Muscle of arm (tissue), 12 donors: Measurements from ENCODE around the gene ZNF416. TPM values are rescaled to one million over a fixed set of nuclear protein-coding genes. Genes with fewer than 3 reads are reported as not detected.

ENCODE experiments used
- DNase-seq: peaks from one replicate; pipeline ENCODE4 v3.0.0-alpha.2; 2013
- polyA plus RNA-seq, 12 donors: library from polyadenylated mRNA; unstranded; fragments of 120-200 nt; gene quantifications; one replicate each; pipeline ENCODE4 v1.2.1, GENCODE V29; 2013; ENCODE audit not compliant: insufficient read length in 12 of 12

The ZNF416 gene
- polyA plus RNA-seq, 12 donors = 4.8 to 6.8 (median 5.4) TPM; not detected in 2

DNA sequence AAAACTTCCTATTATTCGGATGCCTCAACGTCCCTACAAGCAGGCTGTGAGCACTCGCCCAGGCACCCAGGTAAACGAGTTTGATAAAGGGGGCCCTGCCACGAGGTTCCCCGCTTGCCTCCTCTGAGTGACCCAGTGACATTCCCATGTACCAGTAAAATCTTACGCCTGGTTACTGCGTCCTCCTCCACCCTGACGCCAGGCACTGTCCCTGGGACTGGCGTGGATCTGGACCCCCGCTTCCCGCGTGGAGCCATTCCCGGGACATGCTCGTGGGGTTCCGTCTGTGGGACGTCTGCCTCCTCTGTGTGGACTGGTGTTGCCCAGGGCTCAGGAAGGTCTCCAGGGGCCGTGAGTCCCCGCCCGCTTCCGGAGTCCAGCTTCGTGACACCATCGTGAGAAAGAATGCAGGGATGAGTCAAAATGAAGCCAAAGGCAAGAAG, 18.6 kb downstream of the ZNF416 start:
- no peak for DNase-seq

DNA sequence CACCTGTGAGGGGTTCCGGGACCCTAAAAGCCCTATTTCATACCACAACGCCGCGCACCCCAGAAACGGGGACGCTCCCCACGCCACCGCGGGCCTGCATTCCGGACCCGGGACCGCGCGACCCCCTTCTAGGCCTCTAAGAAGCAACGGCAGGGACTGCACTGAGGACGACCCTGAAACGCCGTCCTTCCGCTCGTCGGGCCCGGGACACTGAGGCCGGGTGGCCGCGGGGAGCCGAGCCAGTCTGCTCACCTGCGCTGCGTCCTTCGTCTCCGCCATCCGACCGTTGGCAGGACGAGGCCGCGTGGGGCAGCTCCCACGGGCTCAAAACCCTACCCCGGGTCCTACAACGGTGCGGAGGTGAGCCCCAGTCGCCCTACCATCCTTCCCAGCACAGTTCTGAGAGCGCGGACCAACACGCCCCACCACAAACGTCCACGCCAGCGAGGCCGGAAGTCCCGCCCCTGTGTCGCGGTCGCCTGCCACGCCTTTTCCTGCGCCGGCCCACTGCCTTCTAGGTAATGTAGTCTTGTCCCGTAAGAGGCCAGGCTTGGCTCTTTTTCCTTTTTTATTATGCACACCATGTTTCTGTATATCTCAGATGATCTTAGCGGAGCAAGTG, 19.2 kb downstream of the ZNF416 start, which contains the start of gene ZNF550:
Gene ZNF550 (minus strand): TSS at position 460 of the 622 bp plus-strand sequence. CDS start 181 bp downstream, at position 279.
- DNase-seq = peak; percentile 93

DNA sequence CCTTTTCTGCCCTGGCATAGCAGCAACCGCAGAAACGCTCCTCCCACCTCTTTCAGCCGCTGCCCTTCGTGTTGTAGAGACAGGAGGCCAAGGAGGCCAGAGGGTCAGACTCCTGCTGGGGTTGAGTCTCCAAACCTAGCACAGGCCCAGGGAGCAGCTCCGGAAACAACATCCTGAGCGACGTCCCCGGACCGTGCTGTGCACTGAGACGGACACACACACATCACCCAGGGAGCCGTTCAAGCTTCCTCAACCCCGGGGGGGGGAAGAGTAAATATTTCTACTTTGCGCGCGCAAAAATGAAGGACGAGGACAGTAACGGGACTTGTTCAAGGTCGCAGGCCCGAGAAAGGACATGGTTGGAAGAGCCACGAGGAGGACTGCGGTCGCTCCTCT, 19.7 kb downstream of the ZNF416 start:
- DNase-seq = no peak

DNA sequence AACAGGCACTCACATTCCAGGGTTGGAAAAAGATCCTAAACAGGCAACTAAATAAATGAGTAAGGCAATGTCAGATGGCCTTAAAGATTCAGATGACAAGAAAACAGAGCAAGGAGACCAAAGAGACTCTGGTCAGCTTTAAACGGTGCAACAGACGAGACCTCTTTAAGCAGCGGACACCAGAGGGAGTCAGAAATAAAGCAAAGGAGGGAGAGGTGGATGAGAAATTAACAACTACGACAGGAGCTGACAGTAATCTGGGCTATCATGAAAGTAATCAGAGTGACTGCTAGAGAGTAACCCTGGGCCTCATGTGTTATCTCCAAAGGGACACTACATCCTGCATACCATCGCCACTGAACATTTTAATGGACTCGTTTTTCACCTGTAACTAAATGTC, 20.2 kb downstream of the ZNF416 start:
- DNase-seq = no peak

DNA sequence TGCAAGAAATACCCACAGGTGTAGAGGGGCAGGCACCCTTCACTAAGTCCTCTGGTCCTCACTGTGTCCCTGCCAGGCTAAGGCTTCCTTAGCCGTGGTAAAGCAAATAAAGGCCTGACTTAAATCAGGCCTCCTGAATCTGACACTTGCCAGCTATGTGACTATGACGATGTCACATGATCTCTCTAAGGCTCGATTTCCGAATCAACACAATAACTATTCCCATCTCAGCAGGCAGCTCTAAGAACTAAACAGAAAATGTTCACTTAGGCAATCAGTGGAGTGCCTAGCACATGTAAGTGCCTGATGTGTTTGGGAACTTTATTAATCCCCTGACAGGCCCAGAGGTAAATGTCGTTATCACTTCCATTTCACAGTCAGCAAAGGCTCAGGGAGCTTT, 21.1 kb downstream of the ZNF416 start:
- no peak for DNase-seq

DNA sequence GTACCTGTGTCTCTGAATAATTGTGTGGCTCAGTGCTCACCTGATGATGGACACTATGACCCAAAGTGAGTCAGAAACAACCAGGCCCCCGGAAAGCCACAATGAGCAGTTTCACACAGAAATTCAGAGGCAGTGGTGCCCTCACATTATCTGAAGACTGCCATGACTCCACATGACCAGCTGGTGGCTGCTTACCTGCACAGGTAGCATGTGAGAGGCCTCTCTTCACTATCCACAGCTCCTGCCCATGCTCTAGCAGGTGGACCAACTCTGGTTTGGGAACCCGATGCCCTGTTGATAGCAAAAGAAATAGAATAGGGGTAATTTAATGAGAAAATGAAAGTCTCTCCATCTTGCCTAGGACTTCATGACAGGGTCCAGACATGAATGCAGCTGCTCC, 26.3 kb downstream of the ZNF416 start:
- DNase-seq = no peak

DNA sequence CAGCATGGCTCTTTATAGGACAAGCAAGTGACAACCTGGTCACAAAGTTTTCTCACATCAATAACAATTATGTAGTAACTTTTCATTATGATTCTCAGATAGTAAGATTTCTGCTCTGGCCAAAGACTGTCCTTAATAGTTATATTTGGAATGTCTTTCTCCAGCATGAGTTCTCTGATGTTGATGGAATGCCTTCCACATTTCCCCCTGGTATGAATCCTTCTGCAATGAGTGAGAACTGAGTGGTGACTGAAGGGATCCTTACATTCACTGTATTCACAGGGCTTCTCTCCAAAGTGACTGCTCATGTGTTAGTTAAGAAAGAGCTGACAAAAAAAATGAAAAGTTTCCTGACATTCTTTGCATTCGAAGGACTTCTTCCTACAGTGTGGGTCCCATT, 32.2 kb downstream of the ZNF416 start:
- DNase-seq = no peak

DNA sequence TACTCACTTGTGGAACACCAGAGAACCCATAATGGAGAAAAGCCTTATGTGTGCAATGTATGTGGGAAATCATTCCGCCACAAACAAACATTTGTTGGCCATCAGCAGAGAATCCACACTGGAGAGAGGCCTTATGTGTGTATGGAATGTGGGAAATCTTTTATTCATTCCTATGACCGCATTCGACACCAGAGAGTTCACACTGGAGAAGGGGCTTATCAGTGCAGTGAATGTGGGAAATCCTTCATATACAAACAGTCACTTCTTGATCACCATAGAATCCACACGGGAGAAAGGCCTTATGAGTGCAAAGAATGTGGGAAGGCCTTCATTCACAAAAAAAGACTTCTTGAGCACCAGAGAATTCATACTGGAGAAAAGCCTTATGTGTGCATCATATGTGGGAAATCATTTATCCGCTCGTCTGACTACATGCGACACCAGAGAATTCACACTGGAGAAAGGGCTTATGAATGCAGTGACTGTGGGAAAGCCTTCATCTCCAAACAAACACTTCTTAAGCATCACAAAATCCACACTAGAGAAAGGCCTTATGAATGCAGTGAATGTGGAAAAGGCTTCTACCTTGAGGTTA, 40.7 kb downstream of the ZNF416 start:
- no peak for DNase-seq

DNA sequence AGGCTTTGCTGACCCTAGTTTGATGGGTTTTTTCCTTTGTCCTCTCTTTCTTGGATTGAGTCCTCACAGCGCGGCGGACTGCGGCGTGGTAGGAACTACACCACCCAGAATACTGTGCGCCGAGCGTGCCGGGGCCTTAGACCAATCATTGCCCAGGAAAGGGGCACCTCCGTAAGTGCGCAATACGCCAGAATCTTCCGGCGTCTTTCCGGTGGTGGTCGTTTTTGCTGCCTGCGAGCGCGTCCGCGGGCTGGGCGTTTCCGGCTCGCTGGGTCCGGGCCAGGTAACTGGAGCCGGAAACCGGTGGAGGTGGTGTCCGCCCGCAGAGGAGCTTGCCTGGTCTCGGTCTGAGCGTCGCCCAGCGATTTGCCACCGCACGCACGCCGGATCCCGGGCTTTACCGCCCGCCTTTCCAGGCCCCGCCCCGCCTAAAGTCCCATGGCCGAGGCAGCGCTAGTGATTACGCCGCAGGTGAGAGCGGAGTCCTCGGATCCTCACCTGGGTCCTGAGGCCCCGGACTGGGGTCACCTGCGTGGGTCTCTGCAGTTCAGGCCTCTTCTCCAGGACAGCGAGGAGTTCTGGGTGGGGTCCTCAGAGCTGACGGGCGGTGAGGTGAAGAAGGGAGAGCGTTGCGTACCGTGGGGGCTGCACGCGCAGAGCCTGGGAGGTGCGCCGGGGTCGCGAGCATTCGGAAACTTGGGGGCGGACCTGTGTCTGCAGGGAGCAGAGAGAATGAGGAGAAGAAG, 51.4 kb downstream of the ZNF416 start, which contains the start of gene ZNF549:
Gene ZNF549 (plus strand): TSS at position 221 of the 746 bp plus-strand sequence. CDS start 218 bp downstream, at position 439.
- DNase-seq = peak; percentile 91

Other genes starting within 250 kb of the ZNF416 start
- 10 to 100 TPM in 7 of 12 donors, 1 to 10 TPM in 4, not detected in 1; 8.9 to 12.5 (median 10.2) TPM for gene ZNF304, start 227.6 kb downstream of the ZNF416 start, polyA plus RNA-seq
- gene TRAPPC2B, start 215.4 kb downstream of the ZNF416 start, polyA plus RNA-seq = 10 to 100 TPM in 10 of 12 donors, not detected in 2; 12.0 to 18.6 (median 15.0) TPM
- 1 to 10 TPM in 10 of 12 donors, not detected in 2; 2.2 to 6.1 (median 3.6) TPM for gene ZNF547, start 215.4 kb downstream of the ZNF416 start, polyA plus RNA-seq
- 10 to 100 TPM in 11 of 12 donors, not detected in 1; 12.6 to 46.8 (median 20.3) TPM for gene ZNF548, start 189.1 kb downstream of the ZNF416 start, polyA plus RNA-seq
- gene ZNF17, start 167.8 kb downstream of the ZNF416 start, polyA plus RNA-seq = 10 to 100 TPM in 3 of 12 donors, 1 to 10 TPM in 8, not detected in 1; 6.3 to 16.4 (median 8.4) TPM
- 1 to 10 TPM in 11 of 12 donors, not detected in 1; 3.4 to 9.7 (median 7.6) TPM for gene ZNF749, start 143.6 kb downstream of the ZNF416 start, polyA plus RNA-seq
- gene VN1R1, start 121.8 kb downstream of the ZNF416 start, polyA plus RNA-seq = 1 to 10 TPM in 8 of 12 donors, under 1 TPM in 2, not detected in 2; 0.90 to 4.0 (median 1.6) TPM
- 10 to 100 TPM in 8 of 12 donors, 1 to 10 TPM in 2, not detected in 2; 9.2 to 17.3 (median 11.2) TPM for gene ZNF772, start 101.3 kb downstream of the ZNF416 start, polyA plus RNA-seq
- gene ZNF419, start 91.2 kb downstream of the ZNF416 start, polyA plus RNA-seq = 10 to 100 TPM in 7 of 12 donors, 1 to 10 TPM in 4, not detected in 1; 8.0 to 13.4 (median 10.2) TPM
- 10 to 100 TPM in 1 of 12 donors, 1 to 10 TPM in 10, not detected in 1; 6.4 to 16.4 (median 7.6) TPM for gene ZNF773, start 79.0 kb downstream of the ZNF416 start, polyA plus RNA-seq
- gene ZNF549, start 51.6 kb downstream of the ZNF416 start, polyA plus RNA-seq = 10 to 100 TPM in 2 of 12 donors, 1 to 10 TPM in 9, not detected in 1; 6.0 to 11.0 (median 7.4) TPM
- 10 to 100 TPM in 10 of 12 donors, 1 to 10 TPM in 1, not detected in 1; 6.1 to 14.4 (median 12.3) TPM for gene ZNF550, start 19.0 kb downstream of the ZNF416 start, polyA plus RNA-seq
- 1 to 10 TPM in 11 of 12 donors, not detected in 1; 3.3 to 8.8 (median 6.7) TPM for gene ZIK1, start 5.2 kb upstream of the ZNF416 start, polyA plus RNA-seq
- gene ZNF530, start 21.0 kb upstream of the ZNF416 start, polyA plus RNA-seq = 1 to 10 TPM in 10 of 12 donors, not detected in 2; 3.0 to 4.4 (median 3.6) TPM
- gene ZNF134, start 35.3 kb upstream of the ZNF416 start, polyA plus RNA-seq = 10 to 100 TPM in 11 of 12 donors, not detected in 1; 12.1 to 21.8 (median 14.2) TPM
- gene ZNF211, start 54.3 kb upstream of the ZNF416 start, polyA plus RNA-seq = 10 to 100 TPM in 11 of 12 donors, not detected in 1; 12.0 to 28.5 (median 16.9) TPM
- gene ZSCAN4, start 90.0 kb upstream of the ZNF416 start, polyA plus RNA-seq = under 1 TPM in 1 of 12 donors, not detected in 11; 0.30 TPM
- gene ZNF551, start 103.1 kb upstream of the ZNF416 start, polyA plus RNA-seq = 1 to 10 TPM in 11 of 12 donors, not detected in 1; 4.7 to 9.6 (median 7.6) TPM
- gene ZNF154, start 130.3 kb upstream of the ZNF416 start, polyA plus RNA-seq = 10 to 100 TPM in 9 of 12 donors, 1 to 10 TPM in 2, not detected in 1; 7.3 to 24.5 (median 12.6) TPM
- gene ZNF671, start 148.7 kb upstream of the ZNF416 start, polyA plus RNA-seq = 10 to 100 TPM in 4 of 12 donors, 1 to 10 TPM in 7, not detected in 1; 4.3 to 12.4 (median 9.3) TPM
- gene ZNF776, start 167.9 kb upstream of the ZNF416 start, polyA plus RNA-seq = 10 to 100 TPM in 10 of 12 donors, 1 to 10 TPM in 1, not detected in 1; 6.2 to 21.1 (median 16.1) TPM
- gene ZNF586, start 190.8 kb upstream of the ZNF416 start, polyA plus RNA-seq = 10 to 100 TPM in 10 of 12 donors, 1 to 10 TPM in 1, not detected in 1; 6.6 to 18.6 (median 12.9) TPM
- gene ZNF552, start 236.0 kb upstream of the ZNF416 start, polyA plus RNA-seq = 10 to 100 TPM in 1 of 12 donors, 1 to 10 TPM in 9, not detected in 2; 2.1 to 12.9 (median 5.6) TPM